HUES6 (cell line): ENCODE data around the gene MARK1.

Experiments
- H3K27ac ChIP-seq: 2 replicates; pipeline ENCODE4 v1.7.0; 2013; ENCODE audit warnings: low read depth, mild to moderate bottlenecking, low read length, inconsistent platforms
- H3K27me3 ChIP-seq: 2 replicates; pipeline ENCODE4 v1.6.1; 2013; ENCODE audit warnings: low read length; ENCODE audit not compliant: control insufficient read depth, insufficient read depth
- H3K36me3 ChIP-seq: 2 replicates; pipeline ENCODE4 v1.6.1; 2013; ENCODE audit warnings: low read length; ENCODE audit not compliant: control insufficient read depth, insufficient read depth
- H3K4me1 ChIP-seq: 2 replicates; pipeline ENCODE4 v1.6.1; 2013; ENCODE audit warnings: low read length; ENCODE audit not compliant: control insufficient read depth, insufficient read depth
- H3K4me3 ChIP-seq: 2 replicates; pipeline ENCODE4 v1.5.1; 2013; ENCODE audit warnings: low read depth, low read length
- H3K9ac ChIP-seq: one replicate; pipeline ENCODE4 v1.6.1; 2013; ENCODE audit warnings: mild to moderate bottlenecking, low read length
- H3K9me3 ChIP-seq: 2 replicates; pipeline ENCODE4 v1.6.1; 2013; ENCODE audit warnings: low read depth, low read length; ENCODE audit not compliant: control insufficient read depth, insufficient read depth

The MARK1 gene

GRCh38 chr1:220700556-220701179 lies 172.7 kb downstream of the MARK1 start:
- no peak overlapping the region for H3K9ac ChIP-seq
- no peaks in the 10 kb centered on the region for H3K36me3 ChIP-seq
- H3K27ac ChIP-seq, result no peak overlapping the region
- H3K9me3 ChIP-seq, result no peaks in the 10 kb centered on the region
- peaks cover 3% of the 10 kb centered on the region; the same call in 1 of the 2 replicates for H3K27me3 ChIP-seq
- H3K4me1 ChIP-seq, result peaks cover 28% of the 10 kb centered on the region
- no peak overlapping the region for H3K4me3 ChIP-seq

DNA sequence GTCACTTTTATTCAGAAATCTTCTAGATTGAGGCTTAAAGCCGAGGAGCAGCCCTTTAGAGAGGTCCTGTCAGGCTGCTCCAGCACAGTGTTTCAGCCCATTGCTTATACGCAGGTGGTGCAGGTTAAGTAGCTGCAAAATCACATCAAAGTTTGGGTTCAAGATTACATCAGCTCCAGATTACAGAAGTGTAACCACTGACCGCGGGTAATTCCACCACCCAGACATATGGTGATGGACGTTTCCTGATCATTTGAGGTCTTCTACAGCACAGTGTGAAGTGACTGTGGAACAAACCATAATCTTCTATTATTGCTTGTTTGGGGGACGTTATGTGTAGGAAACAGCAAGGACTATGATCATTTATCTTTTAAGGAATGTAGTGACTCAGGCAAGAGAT lies 174.0 kb downstream of the MARK1 start:
- no peak overlapping the region for H3K27ac ChIP-seq

DNA sequence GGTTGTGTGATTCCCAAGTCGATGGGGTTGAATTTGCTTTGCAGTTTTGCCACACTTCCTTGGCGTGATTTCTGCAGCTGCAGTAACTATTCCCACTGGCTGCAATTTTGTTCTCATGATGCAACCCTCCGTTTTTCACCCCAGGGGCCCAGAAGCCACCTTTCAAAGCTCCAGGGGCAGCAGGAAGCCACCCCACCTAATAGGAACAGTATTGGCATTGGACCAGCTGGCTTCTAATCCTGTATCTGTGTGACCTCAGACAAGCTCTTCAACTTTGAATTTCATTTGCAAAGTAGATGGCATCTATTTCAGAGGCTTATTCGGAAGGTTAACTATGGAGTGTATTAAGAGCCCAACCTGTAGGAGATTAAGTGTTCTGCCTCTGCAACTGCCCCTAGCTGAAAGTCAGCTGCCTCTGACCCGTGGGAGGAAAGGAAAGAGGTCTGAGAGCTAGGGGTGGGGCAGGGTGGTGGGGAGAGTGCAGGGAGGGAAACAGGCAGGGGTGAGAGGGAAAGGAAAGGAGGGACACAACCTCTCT lies 174.9 kb downstream of the MARK1 start:
- H3K4me1 ChIP-seq, result peaks cover 34% of the 10 kb centered on the region
- H3K9ac ChIP-seq, result no peak overlapping the region
- H3K27ac ChIP-seq, result no peak overlapping the region
- H3K4me3 ChIP-seq, result no peak overlapping the region
- H3K9me3 ChIP-seq, result no peaks in the 10 kb centered on the region
- no peaks in the 10 kb centered on the region for H3K27me3 ChIP-seq
- no peaks in the 10 kb centered on the region for H3K36me3 ChIP-seq

More for the DNA sequence above, 174.0 kb downstream of the MARK1 start:
- Histone ChIP-seq H3K9ac (no peak overlapping the region), H3K4me1 (peaks cover 34% of the 10 kb centered on the region), H3K4me3 (no peak overlapping the region), H3K27me3 (no peaks in the 10 kb centered on the region), H3K9me3 (no peaks in the 10 kb centered on the region), H3K36me3 (no peaks in the 10 kb centered on the region)

GRCh38 chr1:220703305-220703704 lies 175.4 kb downstream of the MARK1 start:
- no peak overlapping the region for H3K27ac ChIP-seq
- no peak overlapping the region for H3K4me3 ChIP-seq
- H3K9ac ChIP-seq, result no peak overlapping the region
- H3K9me3 ChIP-seq, result no peaks in the 10 kb centered on the region
- H3K4me1 ChIP-seq, result peaks cover 34% of the 10 kb centered on the region
- H3K27me3 ChIP-seq, result no peaks in the 10 kb centered on the region
- no peaks in the 10 kb centered on the region for H3K36me3 ChIP-seq

DNA sequence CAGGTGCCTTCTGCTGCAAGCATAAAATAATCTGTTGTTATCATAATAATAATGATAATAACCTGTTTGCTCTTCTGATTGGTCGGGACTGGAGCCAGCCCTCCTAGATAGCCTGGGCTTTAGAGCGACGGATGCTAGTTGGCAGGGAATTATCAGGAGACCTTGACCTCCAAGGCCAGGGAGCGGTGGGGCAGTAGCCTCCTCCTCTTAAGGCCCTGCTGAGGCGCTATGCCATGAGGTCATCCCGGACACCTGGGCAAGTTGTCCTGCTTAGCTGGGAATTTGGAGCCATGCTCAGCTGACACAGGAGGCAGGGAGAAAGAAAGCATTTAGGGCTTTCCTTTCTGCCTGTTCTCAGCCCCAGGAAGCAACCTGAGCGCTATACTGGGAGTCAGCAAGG lies 177.8 kb downstream of the MARK1 start:
- Histone ChIP-seq H3K27ac (no peak overlapping the region), H3K36me3 (no peaks in the 10 kb centered on the region), H3K27me3 (no peaks in the 10 kb centered on the region), H3K4me3 (no peak overlapping the region), H3K9ac (no peak overlapping the region), H3K4me1 (peaks cover 23% of the 10 kb centered on the region), H3K9me3 (no peaks in the 10 kb centered on the region)

GRCh38 chr1:220706480-220706879 lies 178.5 kb downstream of the MARK1 start:
- Histone ChIP-seq H3K9me3 (no peaks in the 10 kb centered on the region), H3K27ac (no peak overlapping the region), H3K4me1 (peaks cover 20% of the 10 kb centered on the region), H3K27me3 (no peaks in the 10 kb centered on the region), H3K4me3 (no peak overlapping the region), H3K36me3 (no peaks in the 10 kb centered on the region), H3K9ac (no peak overlapping the region)

- Histone ChIP-seq H3K4me1 (peaks cover 20% of the 10 kb centered on the region), H3K27ac (no peak overlapping the region), H3K27me3 (no peaks in the 10 kb centered on the region), H3K4me3 (no peak overlapping the region), H3K9me3 (no peaks in the 10 kb centered on the region), H3K36me3 (no peaks in the 10 kb centered on the region), H3K9ac (no peak overlapping the region)
Measured at GRCh38 chr1:220707160-220707559, 179.2 kb downstream of the MARK1 start.

GRCh38 chr1:220708244-220708643 lies 180.3 kb downstream of the MARK1 start:
- Histone ChIP-seq H3K36me3 (no peaks in the 10 kb centered on the region), H3K9ac (no peak overlapping the region), H3K4me3 (no peak overlapping the region), H3K9me3 (no peaks in the 10 kb centered on the region), H3K27ac (no peak overlapping the region), H3K27me3 (no peaks in the 10 kb centered on the region), H3K4me1 (peaks cover 13% of the 10 kb centered on the region)

- no peak overlapping the region for H3K4me3 ChIP-seq
- H3K27ac ChIP-seq, result no peak overlapping the region
- peaks cover under 1% of the 10 kb centered on the region; the same call in 1 of the 2 replicates for H3K9me3 ChIP-seq
Measured at GRCh38 chr1:220708936-220709801, 181.2 kb downstream of the MARK1 start.

DNA sequence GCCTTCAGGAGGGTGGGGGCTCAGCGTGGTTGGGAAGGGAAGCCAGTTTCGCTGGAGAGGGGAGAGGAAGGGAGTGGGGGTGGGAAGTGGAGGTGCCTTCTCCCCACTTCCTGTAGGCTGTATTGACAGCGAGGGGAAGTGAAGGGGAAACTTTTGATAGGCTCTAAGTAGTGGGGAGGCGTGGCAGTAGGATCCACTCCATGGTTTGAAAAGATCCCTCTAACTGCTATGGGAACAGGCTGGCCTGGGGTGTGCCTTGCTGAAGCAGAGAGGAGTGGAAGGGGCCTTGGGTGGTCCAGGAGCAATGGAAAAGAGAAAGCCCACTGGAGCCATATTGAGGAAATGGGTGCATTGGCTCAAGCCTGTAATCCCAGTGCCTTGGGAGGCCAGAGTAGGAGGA lies 182.4 kb downstream of the MARK1 start:
- no peaks in the 10 kb centered on the region for H3K36me3 ChIP-seq
- H3K27me3 ChIP-seq, result no peaks in the 10 kb centered on the region
- peaks cover 7% of the 10 kb centered on the region; the same call in 1 of the 2 replicates for H3K4me1 ChIP-seq
- no peak overlapping the region for H3K27ac ChIP-seq
- no peak overlapping the region for H3K4me3 ChIP-seq
- H3K9me3 ChIP-seq, result peaks cover 11% of the 10 kb centered on the region
- no peak overlapping the region for H3K9ac ChIP-seq

More at GRCh38 chr1:220708936-220709801, 181.2 kb downstream of the MARK1 start:
- H3K9ac ChIP-seq, result no peak overlapping the region
- H3K27me3 ChIP-seq, result no peaks in the 10 kb centered on the region
- no peaks in the 10 kb centered on the region for H3K36me3 ChIP-seq
- peaks cover 7% of the 10 kb centered on the region; the same call in 1 of the 2 replicates for H3K4me1 ChIP-seq
